Motor neuron (in vitro differentiated cells): ENCODE results near the gene NGLY1. TPM values are rescaled to one million over a fixed set of nuclear protein-coding genes. Genes with fewer than 3 reads are reported as not detected.
A peak's percentile ranks its signal among the peaks of the same experiment; 100 is the strongest.

Experiments used
- ATAC-seq, 8 experiments: fragments of 200-7000 bp; cut with Tn5 transposase; replicated peaks in 6 of 8; 2 replicates each; pipeline ENCODE4 v1.8.0; 2021; ENCODE audit warnings: mild to moderate bottlenecking in 8 of 8, moderate library complexity in 8 of 8
- H3K27ac ChIP-seq, 2 donors: fragments of 250-450 bp; sonication (Bioruptor Pico); 2 replicates each; pipeline ENCODE4 v1.9.0; 2021; ENCODE audit warnings: antibody characterized with exemption in 2 of 2, mild to moderate bottlenecking in 2 of 2, moderate library complexity in 1 of 2
- H3K4me1 ChIP-seq, 2 donors: fragments of 250-450 bp; sonication (Bioruptor Pico); replicated peaks in 1 of 2; 2 replicates each; pipeline ENCODE4 v1.6.1; 2021; ENCODE audit warnings: antibody characterized with exemption in 2 of 2, mild to moderate bottlenecking in 2 of 2, moderate library complexity in 1 of 2
- H3K4me3 ChIP-seq, 5 donors: fragments of 250-450 bp; sonication (Bioruptor Pico); 2 replicates each; pipeline ENCODE4 v1.9.0; 2021; ENCODE audit warnings: antibody characterized with exemption in 5 of 5, mild to moderate bottlenecking in 5 of 5, moderate library complexity in 4 of 5
- WGBS, 10 experiments: fragments of 450-650 bp; shearing (Covaris generic); methylation state at CpG; one replicate each; pipeline ENCODE4 v1.0.0; 2022; 5-methylcytosine and 5-hydroxymethylcytosine counted together
- in situ Hi-C, 9 experiments: fragments of 400-800 bp; cut with MboI; loops; one replicate each; pipeline ENCODE4 v1.15.0; 2021; ENCODE audit warnings: low sequenced_read_pairs in 9 of 9, low pct_unique_long_range_greater_than_20kb in 2 of 9; ENCODE audit not compliant: unreplicated experiment in 9 of 9
- total RNA-seq, 8 experiments: library from RNA; unstranded; fragments of 300-600 nt; gene quantifications; 2 replicates each; pipeline versions ENCODE4 v1.2.3 to v1.2.4, GENCODE V29; 2022

Gene NGLY1
- total RNA-seq, 8 experiments from 2014 or later, result 21.1 to 102 (median 25.7) TPM

- no peak overlapping the region for H3K4me3 ChIP-seq
- peaks cover 17 to 19% of the 10 kb centered on the region in 2 donors for H3K4me1 ChIP-seq
- H3K27ac ChIP-seq, result no peak overlapping the region
- WGBS, 10 experiments, result 62 to 93% (median 90%) methylated on average over 2 to 11 of the region's 11 CpGs; no CpG with 5 or more reads in 1 of the 10 experiments
- no peak for ATAC-seq
- in situ Hi-C loops, result no loop called here
Observed at GRCh38 chr3:25781145-25781757, 2.0 kb downstream of the NGLY1 start.

GRCh38 chr3:25780618-25781017 is 2.6 kb downstream of the NGLY1 start:
- WGBS, 10 experiments, result 66 to 100% (median 93%) methylated on average over 1 to 6 of the region's 6 CpGs; no CpG with 5 or more reads in 2 of the 10 experiments

GRCh38 chr3:25775936-25776335 is 7.3 kb downstream of the NGLY1 start:
- in situ Hi-C loops, result no loop called here
- no peak for ATAC-seq

More at GRCh38 chr3:25780618-25781017, 2.6 kb downstream of the NGLY1 start:
- Histone ChIP-seq H3K27ac (no peak overlapping the region), H3K4me3 (no peak overlapping the region), H3K4me1 (peaks cover 17 to 19% of the 10 kb centered on the region in 2 donors)
- in situ Hi-C loops, result no loop called here
- ATAC-seq, result no peak

GRCh38 chr3:25768851-25769250 is 14.4 kb downstream of the NGLY1 start:
- 80 to 100% (median 97%) methylated on average over 1 to 6 of the region's 6 CpGs; no CpG with 5 or more reads in 1 of the 10 experiments for WGBS, 10 experiments
- in situ Hi-C loops, result no loop called here
- Histone ChIP-seq H3K27ac (no peak overlapping the region), H3K4me1 (no peaks in the 10 kb centered on the region), H3K4me3 (no peak overlapping the region)
- ATAC-seq, result no peak

More at GRCh38 chr3:25775936-25776335, 7.3 kb downstream of the NGLY1 start:
- no peak overlapping the region for H3K27ac ChIP-seq
- no peaks in the 10 kb centered on the region for H3K4me1 ChIP-seq
- WGBS, 10 experiments, result 77 to 100% (median 100%) methylated on average over 1 to 2 of the region's 2 CpGs; no CpG with 5 or more reads in 2 of the 10 experiments
- H3K4me3 ChIP-seq, result no peak overlapping the region

GRCh38 chr3:25751725-25752124 is 31.5 kb downstream of the NGLY1 start:
- in situ Hi-C loops, result no loop called here
- 0 to 40% (median 8%) methylated on average over 1 of the region's 1 CpG; no CpG with 5 or more reads in 4 of the 10 experiments for WGBS, 10 experiments
- ATAC-seq, result peak in 4 of 8 experiments; percentile 35 to 78 (median 41)
- no peak overlapping the region for H3K27ac ChIP-seq
- no peak overlapping the region for H3K4me3 ChIP-seq
- H3K4me1 ChIP-seq, result no peaks in the 10 kb centered on the region

- in situ Hi-C loops, result no loop called here
- no peak overlapping the region for H3K27ac ChIP-seq
- ATAC-seq, result no peak
- whole genome bisulfite sequencing, 10 experiments, result 94 to 100% (median 100%) methylated on average over 2 to 3 of the region's 3 CpGs; no CpG with 5 or more reads in 1 of the 10 experiments
- no peak overlapping the region for H3K4me3 ChIP-seq
- no peaks in the 10 kb centered on the region for H3K4me1 ChIP-seq
Observed at GRCh38 chr3:25751048-25751447, 32.2 kb downstream of the NGLY1 start.

GRCh38 chr3:25749031-25749581 is 34.1 kb downstream of the NGLY1 start:
- no peak overlapping the region for H3K27ac ChIP-seq
- ATAC-seq, result peak in 3 of 8 experiments; percentile 83 to 87 (median 86)
- in situ Hi-C loops, result no loop called here
- H3K4me3 ChIP-seq, result no peak overlapping the region
- no peaks in the 10 kb centered on the region for H3K4me1 ChIP-seq
- 0 to 92% (median 42%) methylated on average over 2 to 6 of the region's 6 CpGs; no CpG with 5 or more reads in 1 of the 10 experiments for WGBS, 10 experiments

GRCh38 chr3:25748189-25748588 is 35.1 kb downstream of the NGLY1 start:
- Histone ChIP-seq H3K4me1 (no peaks in the 10 kb centered on the region), H3K4me3 (no peak overlapping the region), H3K27ac (no peak overlapping the region)
- in situ Hi-C loops, result no loop called here
- ATAC-seq, result no peak
- 56 to 96% (median 78%) methylated on average over 1 to 3 of the region's 3 CpGs; no CpG with 5 or more reads in 3 of the 10 experiments for WGBS, 10 experiments

GRCh38 chr3:25747033-25747432 is 36.2 kb downstream of the NGLY1 start:
- peak in 1 of 8 experiments; percentile 5 for ATAC-seq
- in situ Hi-C loops, result no loop called here
- H3K4me1 ChIP-seq, result no peaks in the 10 kb centered on the region
- H3K27ac ChIP-seq, result no peak overlapping the region
- no peak overlapping the region for H3K4me3 ChIP-seq

- 75 to 100% (median 100%) methylated on average over 1 to 3 of the region's 3 CpGs; no CpG with 5 or more reads in 2 of the 10 experiments for WGBS, 10 experiments
- in situ Hi-C loops, result no loop called here
- Histone ChIP-seq H3K4me1 (no peaks in the 10 kb centered on the region), H3K4me3 (no peak overlapping the region), H3K27ac (no peak overlapping the region)
- ATAC-seq, result no peak
Observed at GRCh38 chr3:25744470-25744869, 38.8 kb downstream of the NGLY1 start.

GRCh38 chr3:25728101-25728500 is 55.1 kb downstream of the NGLY1 start:
- Histone ChIP-seq H3K4me1 (no peaks in the 10 kb centered on the region), H3K4me3 (no peak overlapping the region), H3K27ac (no peak overlapping the region)
- ATAC-seq, result no peak
- in situ Hi-C loops, result no loop called here

GRCh38 chr3:25727316-25727715 is 55.9 kb downstream of the NGLY1 start:
- Histone ChIP-seq H3K27ac (no peak overlapping the region), H3K4me3 (no peak overlapping the region), H3K4me1 (no peaks in the 10 kb centered on the region)
- ATAC-seq, result peak in 1 of 8 experiments; percentile 16
- WGBS, 10 experiments, result 87 to 100% (median 95%) methylated on average over 2 to 6 of the region's 6 CpGs; no CpG with 5 or more reads in 1 of the 10 experiments
- in situ Hi-C loops, result no loop called here

- no peaks in the 10 kb centered on the region for H3K4me1 ChIP-seq
- WGBS, 10 experiments, result 0 to 100% (median 96%) methylated on average over 1 to 3 of the region's 3 CpGs; no CpG with 5 or more reads in 4 of the 10 experiments
Observed at GRCh38 chr3:25725810-25726209, 57.4 kb downstream of the NGLY1 start.

More at GRCh38 chr3:25725810-25726209, 57.4 kb downstream of the NGLY1 start:
- no peak overlapping the region for H3K4me3 ChIP-seq
- peak in 3 of 8 experiments; percentile 74 to 84 (median 83) for ATAC-seq
- in situ Hi-C loops, result no loop called here
- H3K27ac ChIP-seq, result no peak overlapping the region
